Neural cell (in vitro differentiated cells): ENCODE measurements around the gene ADGRF1. TPM values are rescaled to one million over a fixed set of nuclear protein-coding genes. Genes with fewer than 3 reads are reported as not detected.

ENCODE experiments used
- H2AFZ ChIP-seq: fragments of 200-600, 300-800 bp; sonication (generic), shearing (Covaris generic); 2 replicates; pipeline ENCODE4 v1.6.0; 2014; ENCODE audit warnings: low read depth, mild to moderate bottlenecking, antibody characterized with exemption, low read length, moderate library complexity
- H3F3A ChIP-seq: fragments of 200-600 bp; shearing (Covaris generic); 2 replicates; pipeline ENCODE4 v1.6.1; 2016; ENCODE audit warnings: mild to moderate bottlenecking, moderate library complexity, mixed read lengths, antibody characterized with exemption, low read length; ENCODE audit not compliant: insufficient read depth, poor library complexity, severe bottlenecking
- H3K27ac ChIP-seq: fragments of 200-600, 300-800 bp; sonication (generic), shearing (Covaris generic); 2 replicates; pipeline ENCODE4 v1.5.1; 2014; ENCODE audit warnings: mild to moderate bottlenecking, low read length, moderate library complexity
- H3K27me3 ChIP-seq: fragments of 300-800, 200-600 bp; sonication (generic), shearing (Covaris generic); 2 replicates; pipeline ENCODE4 v1.6.0; 2014; ENCODE audit warnings: mild to moderate bottlenecking, low read depth, low read length, moderate library complexity; ENCODE audit not compliant: insufficient read depth
- H3K36me3 ChIP-seq: fragments of 300-800, 200-600 bp; sonication (generic), shearing (Covaris generic); 2 replicates; pipeline ENCODE4 v1.5.1; 2014; ENCODE audit warnings: mild to moderate bottlenecking, antibody characterized with exemption, low read length, moderate library complexity; ENCODE audit not compliant: insufficient read depth
- H3K4me2 ChIP-seq: fragments of 300-800, 200-600 bp; sonication (generic), shearing (Covaris generic); 2 replicates; pipeline ENCODE4 v1.6.0; 2014; ENCODE audit warnings: mild to moderate bottlenecking, low read length
- H3K4me3 ChIP-seq: fragments of 300-800, 200-600 bp; sonication (generic), shearing (Covaris generic); 2 replicates; pipeline ENCODE4 v1.5.1; 2014; ENCODE audit warnings: mild to moderate bottlenecking, low read length, moderate library complexity
- H3K79me2 ChIP-seq: fragments of 200-600 bp; shearing (Covaris generic); replicated peaks from 2 replicates; pipeline ENCODE4 v1.6.0; 2014; ENCODE audit warnings: mild to moderate bottlenecking, low read length, moderate library complexity; ENCODE audit not compliant: insufficient read depth
- H3K9ac ChIP-seq: fragments of 300-800, 200-600 bp; sonication (generic), shearing (Covaris generic); 2 replicates; pipeline ENCODE4 v1.6.1; 2016; ENCODE audit warnings: mild to moderate bottlenecking, low read length, mixed read lengths
- H3K9me2 ChIP-seq: fragments of 200-600 bp; shearing (Covaris generic); 2 replicates; pipeline ENCODE4 v1.6.1; 2016; ENCODE audit warnings: mild to moderate bottlenecking, low read length, mixed read lengths; ENCODE audit not compliant: insufficient read depth
- H3K9me3 ChIP-seq: fragments of 200-600, 300-800 bp; sonication (generic), shearing (Covaris generic); 2 replicates; pipeline ENCODE4 v1.6.1; 2016; ENCODE audit warnings: mild to moderate bottlenecking, mixed run types, low read length, moderate library complexity, mixed read lengths
- H4K20me1 ChIP-seq: fragments of 200-600 bp; shearing (Covaris generic); 2 replicates; pipeline ENCODE4 v1.6.1; 2016; ENCODE audit warnings: mild to moderate bottlenecking, mixed run types; ENCODE audit not compliant: insufficient read depth
- EP300 ChIP-seq: fragments of 450-650 bp; conservative IDR thresholded peaks from 2 replicates; pipeline ENCODE4 v1.6.1; 2014; ENCODE audit warnings: antibody characterized with exemption, mild to moderate bottlenecking, moderate library complexity; ENCODE audit not compliant: poor library complexity, severe bottlenecking
- EZH2 ChIP-seq: fragments of 200-600, 300-800 bp; shearing (Covaris generic), sonication (generic); IDR thresholded peaks from 2 replicates; pipeline ENCODE4 v1.6.1; 2014; ENCODE audit warnings: antibody characterized with exemption, low read length, borderline replicate concordance, mild to moderate bottlenecking; ENCODE audit not compliant: insufficient read depth, poor library complexity, severe bottlenecking
- MXI1 ChIP-seq: fragments of 450-650 bp; conservative IDR thresholded peaks from 2 replicates; pipeline ENCODE4 v1.6.1; 2014; ENCODE audit warnings: antibody characterized with exemption, mild to moderate bottlenecking; ENCODE audit not compliant: poor library complexity, severe bottlenecking
- POLR2AphosphoS5 ChIP-seq: IDR thresholded peaks from 2 replicates; pipeline ENCODE4 v1.6.1; 2012
- RAD21 ChIP-seq: fragments of 450-650 bp; conservative IDR thresholded peaks from 2 replicates; pipeline ENCODE4 v1.6.1; 2014; ENCODE audit warnings: antibody characterized with exemption, mild to moderate bottlenecking, moderate library complexity
- SMC3 ChIP-seq: fragments of 450-650 bp; conservative IDR thresholded peaks from 2 replicates; pipeline ENCODE4 v1.6.1; 2014; ENCODE audit warnings: antibody characterized with exemption, mild to moderate bottlenecking, moderate library complexity; ENCODE audit not compliant: poor library complexity
- TAF1 ChIP-seq: IDR thresholded peaks from 2 replicates; pipeline ENCODE4 v1.6.1; 2012; ENCODE audit warnings: low read depth
- polyA plus RNA-seq: library from polyadenylated mRNA; depleted of rRNA; stranded (reverse); fragments of >200 nt; gene quantifications from 2 replicates; pipeline ENCODE4 v1.2.3, GENCODE V29; 2014
- TF ChIP-seq, protein P1 (sequence below): IDR thresholded peaks from 2 replicates; pipeline ENCODE4 v1.6.1; 2012; ENCODE audit warnings: borderline replicate concordance
- TF ChIP-seq, protein P2 (sequence below): fragments of 450-650 bp; IDR thresholded peaks from 2 replicates; pipeline ENCODE4 v1.5.1; 2014; ENCODE audit warnings: antibody characterized with exemption, mild to moderate bottlenecking, moderate library complexity; ENCODE audit not compliant: poor library complexity, severe bottlenecking

ADGRF1 gene
- polyA plus RNA-seq, 1 donor from 2014 or later: not detected

- H3K79me2 ChIP-seq: no peaks in the 10 kb centered on the region
- no peak overlapping the region for H3K27ac ChIP-seq
- no peaks in the 10 kb centered on the region for H3F3A ChIP-seq
- no peaks in the 10 kb centered on the region for H3K36me3 ChIP-seq
- H3K27me3 ChIP-seq: no peaks in the 10 kb centered on the region
- TF ChIP-seq SMC3 (no peak), RAD21 (no peak), EZH2 (no peak)
- TF ChIP-seq, protein P1, sequence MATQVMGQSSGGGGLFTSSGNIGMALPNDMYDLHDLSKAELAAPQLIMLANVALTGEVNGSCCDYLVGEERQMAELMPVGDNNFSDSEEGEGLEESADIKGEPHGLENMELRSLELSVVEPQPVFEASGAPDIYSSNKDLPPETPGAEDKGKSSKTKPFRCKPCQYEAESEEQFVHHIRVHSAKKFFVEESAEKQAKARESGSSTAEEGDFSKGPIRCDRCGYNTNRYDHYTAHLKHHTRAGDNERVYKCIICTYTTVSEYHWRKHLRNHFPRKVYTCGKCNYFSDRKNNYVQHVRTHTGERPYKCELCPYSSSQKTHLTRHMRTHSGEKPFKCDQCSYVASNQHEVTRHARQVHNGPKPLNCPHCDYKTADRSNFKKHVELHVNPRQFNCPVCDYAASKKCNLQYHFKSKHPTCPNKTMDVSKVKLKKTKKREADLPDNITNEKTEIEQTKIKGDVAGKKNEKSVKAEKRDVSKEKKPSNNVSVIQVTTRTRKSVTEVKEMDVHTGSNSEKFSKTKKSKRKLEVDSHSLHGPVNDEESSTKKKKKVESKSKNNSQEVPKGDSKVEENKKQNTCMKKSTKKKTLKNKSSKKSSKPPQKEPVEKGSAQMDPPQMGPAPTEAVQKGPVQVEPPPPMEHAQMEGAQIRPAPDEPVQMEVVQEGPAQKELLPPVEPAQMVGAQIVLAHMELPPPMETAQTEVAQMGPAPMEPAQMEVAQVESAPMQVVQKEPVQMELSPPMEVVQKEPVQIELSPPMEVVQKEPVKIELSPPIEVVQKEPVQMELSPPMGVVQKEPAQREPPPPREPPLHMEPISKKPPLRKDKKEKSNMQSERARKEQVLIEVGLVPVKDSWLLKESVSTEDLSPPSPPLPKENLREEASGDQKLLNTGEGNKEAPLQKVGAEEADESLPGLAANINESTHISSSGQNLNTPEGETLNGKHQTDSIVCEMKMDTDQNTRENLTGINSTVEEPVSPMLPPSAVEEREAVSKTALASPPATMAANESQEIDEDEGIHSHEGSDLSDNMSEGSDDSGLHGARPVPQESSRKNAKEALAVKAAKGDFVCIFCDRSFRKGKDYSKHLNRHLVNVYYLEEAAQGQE: no peak
- no peak overlapping the region for H3K9ac ChIP-seq
- no peaks in the 10 kb centered on the region for H3K9me2 ChIP-seq
- no peak overlapping the region for H3K4me3 ChIP-seq
- H3K4me2 ChIP-seq: no peak overlapping the region
- no peak overlapping the region for H2AFZ ChIP-seq
- no peaks in the 10 kb centered on the region for H4K20me1 ChIP-seq
- H3K9me3 ChIP-seq: no peaks in the 10 kb centered on the region
Measured at GRCh38 chr6:47027315-47027714, 14.8 kb downstream of the ADGRF1 start.

GRCh38 chr6:47026679-47027078 is 15.5 kb downstream of the ADGRF1 start:
- Histone ChIP-seq H4K20me1 (no peaks in the 10 kb centered on the region), H3K27me3 (no peaks in the 10 kb centered on the region), H3K79me2 (no peaks in the 10 kb centered on the region), H3K4me3 (no peak overlapping the region), H3K9ac (no peak overlapping the region), H3F3A (no peaks in the 10 kb centered on the region), H2AFZ (no peak overlapping the region), H3K4me2 (no peak overlapping the region), H3K27ac (no peak overlapping the region), H3K36me3 (no peaks in the 10 kb centered on the region), H3K9me3 (no peaks in the 10 kb centered on the region), H3K9me2 (no peaks in the 10 kb centered on the region)
- no peak for TF ChIP-seq SMC3
- no peak for TF ChIP-seq EZH2
- TF ChIP-seq, protein P2, sequence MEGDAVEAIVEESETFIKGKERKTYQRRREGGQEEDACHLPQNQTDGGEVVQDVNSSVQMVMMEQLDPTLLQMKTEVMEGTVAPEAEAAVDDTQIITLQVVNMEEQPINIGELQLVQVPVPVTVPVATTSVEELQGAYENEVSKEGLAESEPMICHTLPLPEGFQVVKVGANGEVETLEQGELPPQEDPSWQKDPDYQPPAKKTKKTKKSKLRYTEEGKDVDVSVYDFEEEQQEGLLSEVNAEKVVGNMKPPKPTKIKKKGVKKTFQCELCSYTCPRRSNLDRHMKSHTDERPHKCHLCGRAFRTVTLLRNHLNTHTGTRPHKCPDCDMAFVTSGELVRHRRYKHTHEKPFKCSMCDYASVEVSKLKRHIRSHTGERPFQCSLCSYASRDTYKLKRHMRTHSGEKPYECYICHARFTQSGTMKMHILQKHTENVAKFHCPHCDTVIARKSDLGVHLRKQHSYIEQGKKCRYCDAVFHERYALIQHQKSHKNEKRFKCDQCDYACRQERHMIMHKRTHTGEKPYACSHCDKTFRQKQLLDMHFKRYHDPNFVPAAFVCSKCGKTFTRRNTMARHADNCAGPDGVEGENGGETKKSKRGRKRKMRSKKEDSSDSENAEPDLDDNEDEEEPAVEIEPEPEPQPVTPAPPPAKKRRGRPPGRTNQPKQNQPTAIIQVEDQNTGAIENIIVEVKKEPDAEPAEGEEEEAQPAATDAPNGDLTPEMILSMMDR: no peak
- TF ChIP-seq POLR2AphosphoS5: no peak
- TF ChIP-seq, protein P1: no peak
- TF ChIP-seq RAD21: no peak
- TF ChIP-seq EP300: no peak
- no peak for TF ChIP-seq TAF1
- no peak for TF ChIP-seq MXI1
